CD14-positive monocyte (primary cell): ENCODE data around the gene ATPAF1. TPM values are rescaled to one million over a fixed set of nuclear protein-coding genes. Genes with fewer than 3 reads are reported as not detected.

Source experiments
- DNase-seq, 3 donors: peaks; one replicate each; pipeline ENCODE4 v3.0.0-alpha.2; 2011 to 2022
- H2AFZ ChIP-seq: 2 replicates; pipeline ENCODE4 v1.6.0; 2012; ENCODE audit warnings: mild to moderate bottlenecking, low read depth, low read length, inconsistent platforms; ENCODE audit not compliant: insufficient read depth, poor library complexity, severe bottlenecking
- H3K27ac ChIP-seq, 2 donors: 1 replicate in 1 of 2; 2 replicates in 1 of 2; pipeline ENCODE4 v1.5.1; 2012 to 2013; ENCODE audit warnings: low read length in 2 of 2, control low read depth in 1 of 2, inconsistent platforms in 1 of 2, low read depth in 1 of 2, mild to moderate bottlenecking in 1 of 2
- H3K27me3 ChIP-seq, 2 donors: one replicate each; pipeline versions ENCODE4 v1.6.0 to v1.6.1; 2011 to 2013; ENCODE audit warnings: low read length in 2 of 2; ENCODE audit not compliant: control insufficient read depth in 2 of 2, insufficient read depth in 2 of 2
- H3K36me3 ChIP-seq, 2 donors: replicated peaks in 1 of 2; 1 replicate in 1 of 2; 2 replicates in 1 of 2; pipeline versions ENCODE4 v1.5.1 to v1.6.1; 2012 to 2013; ENCODE audit warnings: low read length in 2 of 2, control low read depth in 1 of 2, inconsistent platforms in 1 of 2, mild to moderate bottlenecking in 1 of 2; ENCODE audit not compliant: insufficient read depth in 2 of 2, control insufficient read depth in 1 of 2
- H3K4me1 ChIP-seq, 2 donors: 1 replicate in 1 of 2; 2 replicates in 1 of 2; pipeline versions ENCODE4 v1.5.1 to v1.6.1; 2012 to 2013; ENCODE audit warnings: low read length in 2 of 2, control low read depth in 1 of 2, inconsistent platforms in 1 of 2, mild to moderate bottlenecking in 1 of 2, moderate library complexity in 1 of 2; ENCODE audit not compliant: insufficient read depth in 2 of 2, control insufficient read depth in 1 of 2
- H3K4me2 ChIP-seq: replicated peaks from 2 replicates; pipeline ENCODE3; 2012; ENCODE audit warnings: low read length, moderate library complexity, mild to moderate bottlenecking; ENCODE audit not compliant: poor library complexity, severe bottlenecking; ENCODE audit errors: extremely low read depth
- H3K4me3 ChIP-seq, 3 experiments: fragments of 200-600 bp in 1 of 3; sonication (generic) in 1 of 3; replicated peaks in 1 of 3; 1 replicate in 2 of 3; 2 replicates in 1 of 3; pipeline ENCODE4 v1.5.1; 2011 to 2013; ENCODE audit warnings: low read length in 3 of 3, mild to moderate bottlenecking in 3 of 3, control low read depth in 2 of 3, low read depth in 2 of 3, inconsistent platforms in 1 of 3, moderate library complexity in 1 of 3
- H3K79me2 ChIP-seq: 2 replicates; pipeline ENCODE4 v1.6.0; 2012; ENCODE audit warnings: mild to moderate bottlenecking, control low read depth, inconsistent platforms, low read length, moderate library complexity; ENCODE audit not compliant: insufficient read depth
- H3K9ac ChIP-seq: 2 replicates; pipeline ENCODE4 v1.6.0; 2017; ENCODE audit warnings: low read length, mild to moderate bottlenecking; ENCODE audit not compliant: insufficient read depth, poor library complexity, severe bottlenecking
- H3K9me3 ChIP-seq, 2 donors: replicated peaks in 1 of 2; 1 replicate in 1 of 2; 2 replicates in 1 of 2; pipeline versions ENCODE4 v1.5.1 to v1.6.1; 2012 to 2013; ENCODE audit warnings: low read length in 2 of 2, control low read depth in 1 of 2; ENCODE audit not compliant: control insufficient read depth in 1 of 2, insufficient read depth in 1 of 2
- H4K20me1 ChIP-seq: 2 replicates; pipeline ENCODE4 v1.6.0; 2012; ENCODE audit warnings: mild to moderate bottlenecking, low read length, control low read depth, moderate library complexity; ENCODE audit not compliant: insufficient read depth
- H3K27ac Mint-ChIP-seq, 7 donors: one replicate each; pipeline ENCODE4 v1.8.0; 2020; ENCODE audit warnings: mild to moderate bottlenecking in 7 of 7, mixed read lengths in 7 of 7, moderate library complexity in 6 of 7, inconsistent platforms in 2 of 7
- H3K27me3 Mint-ChIP-seq, 3 donors: one replicate each; pipeline ENCODE4 v1.8.0; 2021 to 2022; ENCODE audit warnings: low read depth in 3 of 3, mild to moderate bottlenecking in 3 of 3, mixed read lengths in 3 of 3, moderate library complexity in 3 of 3, inconsistent platforms in 1 of 3
- H3K36me3 Mint-ChIP-seq, 2 donors: one replicate each; pipeline ENCODE4 v1.8.0; 2020; ENCODE audit warnings: mixed read lengths in 2 of 2, inconsistent platforms in 1 of 2, mild to moderate bottlenecking in 1 of 2
- H3K4me1 Mint-ChIP-seq: one replicate; pipeline ENCODE4 v1.8.0; 2020; ENCODE audit warnings: mild to moderate bottlenecking, mixed read lengths
- H3K4me3 Mint-ChIP-seq, 2 donors: one replicate each; pipeline ENCODE4 v1.8.0; 2020; ENCODE audit warnings: mild to moderate bottlenecking in 2 of 2, mixed read lengths in 2 of 2, moderate library complexity in 1 of 2
- H3K9me3 Mint-ChIP-seq, 7 donors: one replicate each; pipeline ENCODE4 v1.8.0; 2020 to 2022; ENCODE audit warnings: mixed read lengths in 7 of 7, mild to moderate bottlenecking in 6 of 7, moderate library complexity in 6 of 7, inconsistent platforms in 2 of 7
- CTCF ChIP-seq: fragments of 200-600 bp; IDR thresholded peaks from one replicate; pipeline ENCODE4 v1.8.0; 2022; ENCODE audit warnings: antibody characterized with exemption, mild to moderate bottlenecking
- WGBS: methylation state at CpG from one replicate; pipeline ENCODE4 v1.1.5; 2013; ENCODE audit warnings: missing lambda C conversion rate; ENCODE audit not compliant: insufficient coverage; 5-methylcytosine and 5-hydroxymethylcytosine counted together
- intact Hi-C, 2 donors: fragments of 100-400 bp; cut with micrococcal nuclease; formaldehyde crosslinking; loops; one replicate each; pipeline versions ENCODE4 v1.15.0 to v1.15.1; 2023
- polyA plus RNA-seq, 3 donors: library from polyadenylated mRNA; depleted of rRNA in 1 of 3; unstranded in 2 of 3; stranded (reverse) in 1 of 3; fragments of 300-500 nt in 2 of 3; fragments of >200 nt in 1 of 3; fragmentation: Illumina TruSeq in 2 of 3; gene quantifications; 1 replicate in 2 of 3; 2 replicates in 1 of 3; pipeline ENCODE4 v1.2.3, GENCODE V29; 2012 to 2021

ATPAF1 gene
- polyA plus RNA-seq, 3 donors = 16.9 to 45.4 (median 33.4) TPM

GRCh38 chr1:46630719-46631118 lies 37.4 kb downstream of the ATPAF1 start:
- peaks cover 40 to 55% of the 10 kb centered on the region in 2 donors for H3K36me3 ChIP-seq
- Mint-ChIP-seq H3K36me3 (peaks cover 40 to 41% of the 10 kb centered on the region in 2 donors), H3K4me3 (no peak overlapping the region)

GRCh38 chr1:46623743-46624644 lies 44.2 kb downstream of the ATPAF1 start:
- H3K4me1 Mint-ChIP-seq = peaks cover 3% of the 10 kb centered on the region
- intact Hi-C loops = no loop called here
- H3K4me1 ChIP-seq = peaks cover under 1 to 1% of the 10 kb centered on the region in 2 donors
- 96% methylated on average over 3 of the region's 4 CpGs for WGBS
- no peak overlapping the region for H3K27ac ChIP-seq
- no peaks in the 10 kb centered on the region for H3K79me2 ChIP-seq
- no peak overlapping the region for H3K27ac Mint-ChIP-seq
- H2AFZ ChIP-seq = no peak overlapping the region
- no peaks in the 10 kb centered on the region for H3K36me3 ChIP-seq
- no peaks in the 10 kb centered on the region for H3K36me3 Mint-ChIP-seq
- peaks cover 0 to 2% (median 0%) of the 10 kb centered on the region in 7 donors for H3K9me3 Mint-ChIP-seq
- H3K27me3 ChIP-seq = no peaks in the 10 kb centered on the region
- no peaks in the 10 kb centered on the region for H4K20me1 ChIP-seq
- no peak overlapping the region for H3K4me3 ChIP-seq
- H3K4me2 ChIP-seq = no peak overlapping the region
- no peak overlapping the region for H3K9ac ChIP-seq
- DNase-seq = no peak
- no peak for TF ChIP-seq CTCF
- no peak overlapping the region for H3K4me3 Mint-ChIP-seq
- H3K27me3 Mint-ChIP-seq = peaks cover 0 to 5% (median 3%) of the 10 kb centered on the region in 3 donors
- H3K9me3 ChIP-seq = no peaks in the 10 kb centered on the region

More at GRCh38 chr1:46630719-46631118, 37.4 kb downstream of the ATPAF1 start:
- Histone ChIP-seq H3K79me2 (no peaks in the 10 kb centered on the region), H3K9ac (no peak overlapping the region), H2AFZ (no peak overlapping the region), H3K4me2 (no peak overlapping the region), H4K20me1 (no peaks in the 10 kb centered on the region), H3K4me1 (no peaks in the 10 kb centered on the region), H3K9me3 (no peaks in the 10 kb centered on the region), H3K27ac (no peak overlapping the region), H3K4me3 (no peak overlapping the region), H3K27me3 (no peaks in the 10 kb centered on the region)
- Mint-ChIP-seq H3K27ac (no peak overlapping the region), H3K27me3 (peaks cover 0 to 2% (median 1%) of the 10 kb centered on the region in 3 donors), H3K9me3 (peaks cover 0 to 2% (median 0%) of the 10 kb centered on the region in 7 donors), H3K4me1 (no peaks in the 10 kb centered on the region)
- DNase-seq = no peak
- TF ChIP-seq CTCF = no peak
- WGBS = 100% methylated on average over 1 of the region's 2 CpGs
- intact Hi-C loops = no loop called here
